Activated naive CD4-positive, alpha-beta T cell treated with anti-CD3 and anti-CD28 coated beads, Interleukin-2, amount 50 U/mL, for 24 hours (primary cell): ENCODE data around the gene KDM5D.
A peak's percentile ranks its signal among the peaks of the same experiment; 100 is the strongest.

ENCODE experiments used
- H3K27ac Mint-ChIP-seq: one replicate; pipeline ENCODE4 v1.8.0; 2021; ENCODE audit warnings: mild to moderate bottlenecking, mixed read lengths
- H3K27me3 Mint-ChIP-seq: one replicate; pipeline ENCODE4 v1.8.0; 2021; ENCODE audit warnings: mixed read lengths
- H3K36me3 Mint-ChIP-seq: one replicate; pipeline ENCODE4 v1.8.0; 2021; ENCODE audit warnings: mixed read lengths
- H3K4me1 Mint-ChIP-seq: one replicate; pipeline ENCODE4 v1.8.0; 2021; ENCODE audit warnings: mixed read lengths
- H3K4me3 Mint-ChIP-seq: one replicate; pipeline ENCODE4 v1.8.0; 2021; ENCODE audit warnings: mild to moderate bottlenecking, mixed read lengths
- H3K9me3 Mint-ChIP-seq: one replicate; pipeline ENCODE4 v1.8.0; 2021; ENCODE audit warnings: mixed read lengths

The KDM5D gene

GRCh38 chrY:19744381-19745378 lies at the start of gene KDM5D:
KDM5D (minus strand) TSS chrY:19744726; CDS start chrY:19744534, 192 bp downstream.
- Mint-ChIP-seq H3K9me3 (no peaks in the 10 kb centered on the region), H3K27me3 (no peaks in the 10 kb centered on the region), H3K36me3 (peaks cover 8% of the 10 kb centered on the region), H3K27ac (peak within 1 kb of the TSS; percentile 93), H3K4me3 (peak within 1 kb of the TSS; percentile 91), H3K4me1 (peaks cover 48% of the 10 kb centered on the region)

GRCh38 chrY:19768375-19768774 lies 23.8 kb upstream of the KDM5D start:
- Mint-ChIP-seq H3K27me3 (no peaks in the 10 kb centered on the region), H3K36me3 (no peaks in the 10 kb centered on the region), H3K9me3 (no peaks in the 10 kb centered on the region), H3K4me1 (no peaks in the 10 kb centered on the region), H3K4me3 (no peak overlapping the region), H3K27ac (no peak overlapping the region)

DNA sequence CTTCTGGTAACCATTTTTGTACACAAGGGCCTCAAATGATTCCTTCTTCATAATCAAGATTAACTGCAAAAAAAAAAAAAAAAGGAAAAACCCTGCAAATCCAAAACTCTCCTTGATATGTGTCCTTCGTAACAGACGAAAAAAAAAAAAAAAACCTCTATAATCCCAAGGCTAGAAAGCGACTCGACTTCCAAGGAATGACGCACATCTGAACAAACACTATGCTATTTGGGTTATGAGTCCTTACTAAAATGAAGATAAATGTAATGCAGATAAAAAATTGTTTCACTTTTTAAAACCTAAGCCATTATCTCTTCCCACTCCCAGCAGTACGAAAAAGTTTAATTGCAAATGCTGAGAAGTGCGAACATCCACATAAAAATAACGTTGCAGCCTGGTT lies 1.2 kb downstream of the KDM5D start:
- H3K27me3 Mint-ChIP-seq: no peaks in the 10 kb centered on the region
- H3K36me3 Mint-ChIP-seq: peaks cover 6% of the 10 kb centered on the region
- H3K4me3 Mint-ChIP-seq: peak overlapping the region; percentile 91
- H3K9me3 Mint-ChIP-seq: no peaks in the 10 kb centered on the region
- no peak overlapping the region for H3K27ac Mint-ChIP-seq
- peaks cover 52% of the 10 kb centered on the region for H3K4me1 Mint-ChIP-seq

DNA sequence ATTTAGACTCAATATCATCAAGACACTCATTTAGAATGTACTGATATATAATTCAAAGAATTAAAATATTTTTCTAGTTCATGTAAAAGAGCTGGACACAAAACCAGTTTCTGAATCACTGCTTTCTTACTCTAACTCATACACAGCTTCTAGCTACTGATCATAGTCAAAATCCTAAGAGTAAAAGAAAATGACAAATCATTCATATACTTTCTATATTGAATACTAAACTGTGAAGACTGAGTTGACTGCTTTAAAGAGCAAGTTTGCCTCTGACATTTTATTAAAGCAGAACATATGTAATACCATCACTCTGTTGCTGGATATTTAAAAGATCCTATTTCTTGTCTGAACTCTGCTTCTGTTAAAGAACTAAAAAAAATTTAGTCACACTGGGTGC lies 2.4 kb downstream of the KDM5D start:
- Mint-ChIP-seq H3K27me3 (no peaks in the 10 kb centered on the region), H3K27ac (no peak overlapping the region), H3K36me3 (peaks cover 6% of the 10 kb centered on the region), H3K4me1 (peaks cover 46% of the 10 kb centered on the region), H3K9me3 (no peaks in the 10 kb centered on the region), H3K4me3 (peak overlapping the region; percentile 91)

- H3K4me1 Mint-ChIP-seq: peaks cover 28% of the 10 kb centered on the region
- no peak overlapping the region for H3K27ac Mint-ChIP-seq
- no peak overlapping the region for H3K4me3 Mint-ChIP-seq
- peaks cover 13% of the 10 kb centered on the region for H3K36me3 Mint-ChIP-seq
- H3K9me3 Mint-ChIP-seq: no peaks in the 10 kb centered on the region
- H3K27me3 Mint-ChIP-seq: no peaks in the 10 kb centered on the region
These were observed 10.1 kb downstream of the KDM5D start for GRCh38 chrY:19734425-19734824.

DNA sequence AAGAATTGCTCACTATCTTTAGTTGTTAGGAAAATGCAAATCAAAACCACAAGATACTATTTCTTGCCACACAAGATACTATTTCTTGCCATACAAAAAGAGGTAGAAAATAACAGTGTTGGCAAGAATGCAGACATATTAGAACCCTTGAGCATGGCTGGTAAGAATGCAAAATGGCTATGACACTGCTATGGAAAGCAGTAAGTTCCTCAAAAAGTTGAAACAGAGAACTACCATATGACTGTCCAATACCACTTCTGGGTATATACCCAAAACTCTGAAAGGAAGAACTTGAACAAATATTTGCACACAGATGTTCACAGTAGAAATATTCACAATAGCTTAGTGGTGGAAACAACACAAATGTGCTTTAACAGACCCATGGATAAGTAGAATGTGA lies 26.6 kb downstream of the KDM5D start:
- no peak overlapping the region for H3K27ac Mint-ChIP-seq

GRCh38 chrY:19717146-19717545 lies 27.4 kb downstream of the KDM5D start:
- H3K4me3 Mint-ChIP-seq: no peak overlapping the region
- no peak overlapping the region for H3K27ac Mint-ChIP-seq
- H3K9me3 Mint-ChIP-seq: no peaks in the 10 kb centered on the region
- no peaks in the 10 kb centered on the region for H3K27me3 Mint-ChIP-seq
- peaks cover 25% of the 10 kb centered on the region for H3K36me3 Mint-ChIP-seq
- peaks cover 21% of the 10 kb centered on the region for H3K4me1 Mint-ChIP-seq

More for the DNA sequence above, 26.6 kb downstream of the KDM5D start:
- Mint-ChIP-seq H3K4me1 (peaks cover 21% of the 10 kb centered on the region), H3K27me3 (no peaks in the 10 kb centered on the region), H3K36me3 (peaks cover 32% of the 10 kb centered on the region), H3K9me3 (no peaks in the 10 kb centered on the region), H3K4me3 (no peak overlapping the region)

- Mint-ChIP-seq H3K4me3 (no peak overlapping the region), H3K27me3 (no peaks in the 10 kb centered on the region), H3K36me3 (peaks cover 18% of the 10 kb centered on the region), H3K9me3 (no peaks in the 10 kb centered on the region), H3K4me1 (peaks cover 13% of the 10 kb centered on the region), H3K27ac (no peak overlapping the region)
These were observed 29.3 kb downstream of the KDM5D start for GRCh38 chrY:19715226-19715625.

DNA sequence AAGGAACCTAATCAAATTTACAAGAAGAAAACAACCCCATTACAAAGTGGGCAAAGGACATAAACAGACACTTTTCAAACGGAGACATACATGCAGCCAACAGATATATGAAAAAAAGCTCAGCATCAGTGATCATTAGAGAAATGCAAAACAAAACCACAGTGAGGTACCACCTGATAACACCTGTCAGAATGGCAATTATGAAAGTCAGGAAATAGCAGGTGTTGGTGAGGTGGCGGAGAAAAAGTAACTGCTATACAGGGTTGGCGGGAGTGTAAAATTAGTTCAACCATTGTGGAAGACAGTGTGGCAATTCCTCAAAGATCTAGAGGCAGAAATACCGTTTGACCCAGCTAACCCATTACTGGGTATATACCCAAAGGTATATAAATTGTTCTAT lies 31.1 kb downstream of the KDM5D start:
- H3K27me3 Mint-ChIP-seq: no peaks in the 10 kb centered on the region
- peaks cover 13% of the 10 kb centered on the region for H3K4me1 Mint-ChIP-seq
- H3K27ac Mint-ChIP-seq: no peak overlapping the region
- H3K4me3 Mint-ChIP-seq: no peak overlapping the region
- peaks cover 15% of the 10 kb centered on the region for H3K36me3 Mint-ChIP-seq
- H3K9me3 Mint-ChIP-seq: no peaks in the 10 kb centered on the region

DNA sequence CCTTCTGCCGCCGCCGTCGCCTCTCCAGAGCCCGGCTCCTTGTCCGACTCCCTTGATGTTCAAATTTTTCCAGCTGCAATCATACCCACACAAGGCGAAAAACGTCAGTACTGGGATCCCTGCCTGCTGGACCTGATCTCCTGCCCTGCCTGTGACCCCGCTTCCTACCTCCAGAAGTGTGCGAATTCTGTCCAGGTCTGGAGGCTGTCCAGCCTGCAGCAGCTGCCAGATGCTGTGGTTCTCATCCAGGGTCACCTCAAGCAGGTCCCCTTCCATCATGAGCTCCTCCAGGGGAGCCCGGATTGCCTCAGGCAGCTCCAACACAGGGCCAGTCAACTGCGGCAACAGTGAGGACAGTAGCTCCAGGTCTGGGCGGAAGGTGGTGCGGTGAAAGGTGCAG lies 38.3 kb downstream of the KDM5D start:
- Mint-ChIP-seq H3K4me1 (peaks cover 4% of the 10 kb centered on the region), H3K9me3 (no peaks in the 10 kb centered on the region), H3K4me3 (no peak overlapping the region), H3K27me3 (no peaks in the 10 kb centered on the region), H3K27ac (no peak overlapping the region), H3K36me3 (peaks cover 34% of the 10 kb centered on the region)

GRCh38 chrY:19698495-19698894 lies 46.0 kb downstream of the KDM5D start:
- no peak overlapping the region for H3K27ac Mint-ChIP-seq
- peaks cover 66% of the 10 kb centered on the region for H3K36me3 Mint-ChIP-seq
- H3K4me1 Mint-ChIP-seq: peaks cover 9% of the 10 kb centered on the region
- H3K9me3 Mint-ChIP-seq: peaks cover 4% of the 10 kb centered on the region
- H3K4me3 Mint-ChIP-seq: no peak overlapping the region
- no peaks in the 10 kb centered on the region for H3K27me3 Mint-ChIP-seq

DNA sequence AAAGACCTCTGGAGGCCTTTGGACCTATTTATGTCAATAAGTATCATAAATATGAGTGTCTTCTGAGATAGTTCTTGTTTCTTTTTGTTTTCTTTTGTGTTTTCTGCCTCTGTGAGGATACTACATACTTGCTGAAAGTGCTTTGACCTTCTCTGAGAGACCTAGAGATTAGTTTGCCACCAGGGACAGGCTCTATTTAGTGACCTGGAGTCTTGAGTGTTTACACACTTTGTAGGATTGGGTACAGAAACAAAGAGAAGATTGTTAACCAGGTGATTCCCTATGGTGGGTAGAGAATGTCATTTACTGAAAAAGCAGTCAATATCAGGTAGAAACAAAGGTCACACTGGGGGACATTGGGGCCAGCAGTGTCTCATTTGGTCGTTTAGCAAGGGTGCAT lies 63.7 kb downstream of the KDM5D start:
- Mint-ChIP-seq H3K36me3 (peaks cover 2% of the 10 kb centered on the region), H3K4me1 (no peaks in the 10 kb centered on the region), H3K27me3 (peaks cover 1% of the 10 kb centered on the region), H3K9me3 (no peaks in the 10 kb centered on the region), H3K27ac (no peak overlapping the region), H3K4me3 (no peak overlapping the region)
